GM12878 (cell line): ENCODE results near the gene PIEZO2. TPM values are rescaled to one million over a fixed set of nuclear protein-coding genes. Genes with fewer than 3 reads are reported as not detected.

Experiments
- ATAC-seq: fragments of 200-7000 bp; cut with Tn5 transposase; 3 replicates; pipeline ENCODE4 v1.9.1; 2020; ENCODE audit warnings: mild to moderate bottlenecking, moderate library complexity
- BruUV-seq: library from RNA; stranded (reverse); fragments of 400-500 nt; replicated peaks from 2 replicates; lab custom pipeline; 2021; lab: Mats Ljungman, UMichigan
- CTCF ChIA-PET: fragments of 300-600 bp; sonication (Branson Sonifier 250); formaldehyde crosslinking; extraction: SDS; loops from one replicate; lab custom pipeline; 2021; ENCODE audit warnings: inconsistent platforms; lab: Yijun Ruan, JAX
- POLR2A ChIA-PET: fragments of 350-600 bp; formaldehyde crosslinking; extraction: SDS; loops from one replicate; lab custom pipeline; 2021; ENCODE audit warnings: inconsistent platforms; lab: Charles Lee
- RAD21 ChIA-PET: fragments of 300-600 bp; sonication (Branson Sonifier 250); formaldehyde crosslinking; loops from one replicate; lab custom pipeline; 2023; ENCODE audit warnings: antibody characterized with exemption; ENCODE audit not compliant: unreplicated experiment; lab: Charles Lee
- SMC1A ChIA-PET: fragments of 300-600 bp; sonication (Branson Sonifier 250); formaldehyde crosslinking; loops from one replicate; lab custom pipeline; 2023; ENCODE audit not compliant: unreplicated experiment, uncharacterized antibody; lab: Charles Lee
- DNase-seq: peaks from one replicate; pipeline ENCODE4 v3.0.0-alpha.2; 2011; ENCODE audit warnings: low read depth, low spot score
- FAIRE-seq: peaks from 3 replicates; lab custom pipeline; 2011; peaks lifted over from hg19 to GRCh38; lab: Jason Lieb, UNC
- H2AFZ ChIP-seq: 2 replicates; pipeline ENCODE4 v1.6.0; 2011; ENCODE audit warnings: low read depth, low read length, control low read depth; ENCODE audit not compliant: control insufficient read depth
- H3K27ac ChIP-seq: 2 replicates; pipeline ENCODE4 v1.5.1; 2011; ENCODE audit warnings: control low read depth; ENCODE audit not compliant: control insufficient read depth, insufficient read depth
- H3K27me3 ChIP-seq, 2 experiments: replicated peaks in 1 of 2; 2 replicates each; pipeline versions ENCODE4 v1.6.0 to v1.6.1; 2011; ENCODE audit warnings: low read length in 1 of 2; ENCODE audit not compliant: control insufficient read depth in 2 of 2, insufficient read depth in 2 of 2
- H3K36me3 ChIP-seq, 2 experiments: 2 replicates each; pipeline ENCODE4 v1.5.1; 2011; ENCODE audit warnings: low read length in 1 of 2; ENCODE audit not compliant: control insufficient read depth in 2 of 2, insufficient read depth in 2 of 2
- H3K4me1 ChIP-seq: 2 replicates; pipeline ENCODE4 v1.6.1; 2011; ENCODE audit warnings: mild to moderate bottlenecking, low read length, moderate library complexity, mixed read lengths; ENCODE audit not compliant: control insufficient read depth, insufficient read depth
- H3K4me2 ChIP-seq: 2 replicates; pipeline ENCODE4 v1.6.0; 2011; ENCODE audit warnings: control low read depth; ENCODE audit not compliant: control insufficient read depth, insufficient read depth
- H3K4me3 ChIP-seq: fragments of 200-600 bp; sonication (generic); 2 replicates; pipeline ENCODE4 v1.5.1; 2016
- H3K79me2 ChIP-seq: 2 replicates; pipeline ENCODE4 v1.6.0; 2011; ENCODE audit warnings: low read length; ENCODE audit not compliant: control insufficient read depth, insufficient read depth
- H3K9ac ChIP-seq: 2 replicates; pipeline ENCODE4 v1.8.0; 2011; ENCODE audit warnings: low read length, control low read depth, mixed read lengths; ENCODE audit not compliant: control insufficient read depth, insufficient read depth
- H3K9me3 ChIP-seq: replicated peaks from 3 replicates; pipeline ENCODE4 v1.5.1; 2011; ENCODE audit warnings: mild to moderate bottlenecking, low read length; ENCODE audit not compliant: control insufficient read depth, insufficient read depth
- H4K20me1 ChIP-seq: 2 replicates; pipeline ENCODE4 v1.6.0; 2011; ENCODE audit not compliant: control insufficient read depth, insufficient read depth
- BCL11A ChIP-seq: IDR thresholded peaks from 2 replicates; pipeline ENCODE4 v1.6.1; 2011; ENCODE audit warnings: low read depth, low read length
- BHLHE40 ChIP-seq, 2 experiments: fragments of 450-650 bp in 1 of 2; IDR thresholded peaks; 2 replicates each; pipeline ENCODE4 v1.6.1; 2011 to 2017; ENCODE audit warnings: low read depth in 2 of 2, borderline replicate concordance in 1 of 2, improper control_type of control experiment in 1 of 2, low read length in 1 of 2, mild to moderate bottlenecking in 1 of 2
- CHD4 ChIP-seq: fragments of 200-600 bp; sonication (generic); IDR thresholded peaks from 2 replicates; pipeline ENCODE4 v1.6.1; 2016; ENCODE audit warnings: mild to moderate bottlenecking
- CREM ChIP-seq: IDR thresholded peaks from 2 replicates; pipeline ENCODE4 v1.6.1; 2014; ENCODE audit warnings: antibody characterized with exemption, low read depth
- EED ChIP-seq: sonication (generic); IDR thresholded peaks from 2 replicates; pipeline ENCODE4 v1.6.1; 2016; ENCODE audit warnings: antibody characterized with exemption, low read depth
- FOXM1 ChIP-seq: IDR thresholded peaks from 2 replicates; pipeline ENCODE4 v1.6.1; 2012; ENCODE audit warnings: low read depth, mild to moderate bottlenecking, inconsistent platforms, low read length, moderate library complexity
- IRF4 ChIP-seq: IDR thresholded peaks from 2 replicates; pipeline ENCODE4 v1.6.1; 2011; ENCODE audit warnings: low read depth, low read length
- JUNB ChIP-seq: IDR thresholded peaks from 2 replicates; pipeline ENCODE4 v1.6.1; 2016; ENCODE audit warnings: antibody characterized with exemption, mild to moderate bottlenecking
- NFIC ChIP-seq: IDR thresholded peaks from 2 replicates; pipeline ENCODE4 v1.6.1; 2012; ENCODE audit warnings: low read depth, mild to moderate bottlenecking, inconsistent platforms, low read length, moderate library complexity
- NFYB ChIP-seq: IDR thresholded peaks from 2 replicates; pipeline ENCODE4 v1.6.1; 2011; ENCODE audit warnings: low read depth, mild to moderate bottlenecking, low read length, improper control_type of control experiment, moderate library complexity; ENCODE audit not compliant: insufficient read depth
- NKRF ChIP-seq: fragments of 450-650 bp; conservative IDR thresholded peaks from 2 replicates; pipeline ENCODE4 v1.6.1; 2017; ENCODE audit warnings: mild to moderate bottlenecking, moderate library complexity
- RB1 ChIP-seq: fragments of 450-650 bp; formaldehyde crosslinking; IDR thresholded peaks from 2 replicates; pipeline ENCODE4 v1.6.1; 2017; ENCODE audit warnings: mild to moderate bottlenecking, borderline replicate concordance
- RUNX3 ChIP-seq: IDR thresholded peaks from 2 replicates; pipeline ENCODE4 v1.6.1; 2012; ENCODE audit warnings: low read length, inconsistent platforms
- SPI1 ChIP-seq: IDR thresholded peaks from 2 replicates; pipeline ENCODE4 v1.6.1; 2011; ENCODE audit warnings: low read depth, mild to moderate bottlenecking, low read length, moderate library complexity, borderline replicate concordance; ENCODE audit not compliant: insufficient read depth
- TCF7 ChIP-seq: IDR thresholded peaks from 2 replicates; pipeline ENCODE4 v1.6.1; 2014; ENCODE audit warnings: antibody characterized with exemption, borderline replicate concordance
- ZSCAN29 ChIP-seq: fragments of 450-650 bp; IDR thresholded peaks from 2 replicates; pipeline ENCODE4 v1.6.1; 2017; ENCODE audit warnings: mild to moderate bottlenecking, moderate library complexity
- WGBS: methylation state at CpG from one replicate; pipeline ENCODE4 v1.1.6; 2016; ENCODE audit warnings: low lambda C conversion rate; ENCODE audit not compliant: insufficient replicate concordance, insufficient coverage; ENCODE audit errors: missing lambda C conversion rate; 5-methylcytosine and 5-hydroxymethylcytosine counted together
- in situ Hi-C: fragments of 300-500 bp; cut with MboI; formaldehyde crosslinking; loops from 9 replicates; pipeline ENCODE4 v1.14.3; 2018; ENCODE audit warnings: mixed read lengths
- intact Hi-C: fragments of 100-400 bp; cut with micrococcal nuclease; formaldehyde crosslinking; loops from one replicate; pipeline ENCODE4 v1.14.2; 2022; ENCODE audit not compliant: unreplicated experiment
- polyA plus RNA-seq, 11 experiments: library from polyadenylated mRNA; depleted of rRNA in 4 of 11; unstranded in 6 of 11; stranded (reverse) in 5 of 11; fragments of >200 nt; fragmentation: Nextera tagmentation in 4 of 11; fragmentation: Illumina TruSeq in 1 of 11; extraction: Ambion mirVana in 4 of 11; extraction: Trizol in 1 of 11; gene quantifications; 1 replicate in 1 of 11; 2 replicates in 10 of 11; pipeline versions ENCODE4 v1.2.1 to v1.2.3, GENCODE V29; 2011 to 2016; ENCODE audit warnings: inconsistent platforms in 2 of 11, missing spikeins in 2 of 11, low read depth in 1 of 11
- total RNA-seq, 4 experiments: library from RNA; depleted of rRNA in 3 of 4; stranded (reverse); fragments of >200 nt in 3 of 4; fragmentation: Illumina TruSeq in 1 of 4; extraction: Trizol in 1 of 4; gene quantifications; 2 replicates each; pipeline versions ENCODE4 v1.2.1 to v1.2.3, GENCODE V29; 2013 to 2021

Gene PIEZO2
- total and polyA plus RNA-seq, 10 of the 15 experiments (the other 5 are each of a cell fraction or from before 2014, with no cell fraction given) = 6.7 to 42.3 (median 27.4) TPM

GRCh38 chr18:11019295-11020105, 129.9 kb downstream of the PIEZO2 start:
- TF ChIP-seq CHD4 (no peak), BCL11A (peak; percentile 28; the same call in 1 of the 2 replicates), CREM (peak; percentile 41; the same call in 1 of the 2 replicates), IRF4 (peak; percentile 69; the same call in 1 of the 2 replicates), RB1 (no peak), ZSCAN29 (no peak), SPI1 (no peak), BHLHE40 (IDR thresholded peaks at IDR 0.05; ENCODE audit: borderline replicate concordance in 1 of 2, low read depth in 2 of 2, low read length in 1 of 2) (no peak), NFYB (no peak), TCF7 (no peak), NFIC (peak; percentile 73), NKRF (no peak), EED (peak; percentile 85), JUNB (peak; percentile 71), RUNX3 (peak; percentile 55), FOXM1 (peak; percentile 53; the same call in 1 of the 2 replicates)
- POLR2A ChIA-PET = interaction anchor here (1.5 to 2.3 kb wide), 4 partner anchors 8 to 68 kb away, joined by 4 to 7 read pairs (median 5); no protein-coding TSS in a partner anchor
- SMC1A ChIA-PET = interaction anchor here (0.6 to 5.2 kb wide), 16 partner anchors 8 to 199 kb away, joined by 3 to 42 read pairs (median 6); partner anchors contain the start of gene PIEZO2
- RAD21 ChIA-PET = interaction anchor here (1.4 to 2.4 kb wide), 8 partner anchors 8 to 232 kb away, joined by 3 to 14 read pairs (median 5); no protein-coding TSS in a partner anchor
- BruUV-seq = no TSS peak
- Histone ChIP-seq H3K36me3 (0 out of 4 replicates have a peak, but pooled peaks cover 0 to 4% of the 10 kb centered on the region in 2 experiments), H4K20me1 (no peaks in the 10 kb centered on the region), H3K27me3 (no peaks in the 10 kb centered on the region), H2AFZ (no peak overlapping the region), H3K4me3 (no peak overlapping the region), H3K27ac (peak overlapping the region; percentile 54), H3K4me2 (0 out of 2 replicates have a peak overlapping the region, but pooled peaks have one; percentile 5), H3K4me1 (peaks cover 39% of the 10 kb centered on the region), H3K9me3 (no peaks in the 10 kb centered on the region; the same call in 2 of the 3 replicates), H3K79me2 (peaks cover 29% of the 10 kb centered on the region), H3K9ac (peak overlapping the region; percentile 17; the same call in 1 of the 2 replicates)
- in situ Hi-C loops = no loop called here
- 51% methylated on average over 2 of the region's 2 CpGs for WGBS
- FAIRE-seq (no peak), ATAC-seq (peak; percentile 26), DNase-seq (no peak)
- intact Hi-C loops = no loop called here
- CTCF ChIA-PET = interaction anchor here (0.8 to 2.2 kb wide), 7 partner anchors 10 to 168 kb away, joined by 3 to 10 read pairs (median 4); no protein-coding TSS in a partner anchor
